Neural progenitor cell (in vitro differentiated cells): ENCODE data around the gene CRIM1. TPM values are rescaled to one million over a fixed set of nuclear protein-coding genes. Genes with fewer than 3 reads are reported as not detected.

ENCODE experiments used
- DNase-seq: peaks from one replicate; pipeline ENCODE4 v3.0.0-alpha.2; 2016; ENCODE audit warnings: low spot score
- H2AFZ ChIP-seq: fragments of 200-600 bp; sonication (generic); replicated peaks from 2 replicates; pipeline ENCODE4 v1.6.1; 2016; ENCODE audit warnings: antibody characterized with exemption
- H3F3A ChIP-seq: fragments of 200-600 bp; sonication (generic); 2 replicates; pipeline ENCODE4 v1.6.1; 2016; ENCODE audit warnings: antibody characterized with exemption, low read depth
- H3K27ac ChIP-seq: fragments of 200-600 bp; sonication (generic); 2 replicates; pipeline ENCODE4 v1.5.1; 2016; ENCODE audit warnings: mild to moderate bottlenecking
- H3K27me3 ChIP-seq: fragments of 200-600 bp; sonication (generic); 2 replicates; pipeline ENCODE4 v1.6.1; 2016; ENCODE audit warnings: mild to moderate bottlenecking, moderate library complexity
- H3K36me3 ChIP-seq: fragments of 200-600 bp; sonication (generic); 2 replicates; pipeline ENCODE4 v1.5.1; 2016
- H3K4me1 ChIP-seq: fragments of 200-600 bp; sonication (generic); 2 replicates; pipeline ENCODE4 v1.6.1; 2016; ENCODE audit warnings: mixed run types
- H3K4me2 ChIP-seq: fragments of 200-600 bp; sonication (generic); 2 replicates; pipeline ENCODE4 v1.6.1; 2016
- H3K4me3 ChIP-seq: fragments of 200-600 bp; sonication (generic); 2 replicates; pipeline ENCODE4 v1.5.1; 2016
- H3K79me2 ChIP-seq: fragments of 200-600 bp; sonication (generic); 2 replicates; pipeline ENCODE4 v1.6.1; 2016; ENCODE audit warnings: low read depth
- H3K9ac ChIP-seq: fragments of 200-600 bp; sonication (generic); 2 replicates; pipeline ENCODE4 v1.6.1; 2016
- H3K9me3 ChIP-seq: fragments of 200-600 bp; sonication (generic); 2 replicates; pipeline ENCODE4 v1.5.1; 2016; ENCODE audit warnings: low read depth
- H4K20me1 ChIP-seq: fragments of 200-600 bp; sonication (generic); 2 replicates; pipeline ENCODE4 v1.6.1; 2016; ENCODE audit warnings: low read depth
- H3K27ac Mint-ChIP-seq: 3 replicates; pipeline ENCODE4 v1.8.0; 2021; ENCODE audit warnings: mixed read lengths
- H3K27me3 Mint-ChIP-seq: 2 replicates; pipeline ENCODE4 v1.8.0; 2022; ENCODE audit warnings: low read depth, mild to moderate bottlenecking, inconsistent platforms, moderate library complexity, mixed read lengths; ENCODE audit not compliant: insufficient read depth
- H3K36me3 Mint-ChIP-seq: 3 replicates; pipeline ENCODE4 v1.8.0; 2021; ENCODE audit warnings: mixed read lengths
- H3K4me1 Mint-ChIP-seq: 3 replicates; pipeline ENCODE4 v1.8.0; 2021; ENCODE audit warnings: mixed read lengths
- H3K4me3 Mint-ChIP-seq: 3 replicates; pipeline ENCODE4 v1.8.0; 2021; ENCODE audit warnings: mild to moderate bottlenecking, moderate library complexity, mixed read lengths
- H3K9me3 Mint-ChIP-seq: 3 replicates; pipeline ENCODE4 v1.8.0; 2020; ENCODE audit warnings: mixed read lengths
- CTCF ChIP-seq: fragments of 200-600 bp; sonication (generic); IDR thresholded peaks from 2 replicates; pipeline ENCODE4 v1.5.1; 2017; ENCODE audit warnings: antibody characterized with exemption, mild to moderate bottlenecking
- EZH2 ChIP-seq: fragments of 200-600 bp; sonication (generic); IDR thresholded peaks from 2 replicates; pipeline ENCODE4 v1.6.1; 2017; ENCODE audit warnings: antibody characterized with exemption, mild to moderate bottlenecking, moderate library complexity
- EZH2phosphoT487 ChIP-seq: fragments of 200-600 bp; sonication (generic); IDR thresholded peaks from 2 replicates; pipeline ENCODE4 v1.6.1; 2017; ENCODE audit warnings: antibody characterized with exemption
- total RNA-seq: library from RNA; depleted of rRNA; stranded (reverse); fragments of >200 nt; gene quantifications from 2 replicates; pipeline ENCODE4 v1.2.3, GENCODE V29; 2015; ENCODE audit warnings: low replicate concordance

Gene CRIM1
- total RNA-seq, 1 donor from 2014 or later = 4.9 TPM

GRCh38 chr2:36525245-36525644, 169.7 kb downstream of the CRIM1 start:
- Mint-ChIP-seq H3K27ac (no peak overlapping the region), H3K4me3 (no peak overlapping the region)
- H3K9ac ChIP-seq = no peak overlapping the region

GRCh38 chr2:36526226-36526625, 170.6 kb downstream of the CRIM1 start:
- Histone ChIP-seq H3K4me1 (peaks cover 13% of the 10 kb centered on the region), H3K27me3 (no peaks in the 10 kb centered on the region), H3K9me3 (no peaks in the 10 kb centered on the region), H3F3A (no peaks in the 10 kb centered on the region), H3K36me3 (no peaks in the 10 kb centered on the region), H4K20me1 (no peaks in the 10 kb centered on the region), H3K27ac (no peak overlapping the region), H3K4me2 (no peak overlapping the region), H3K79me2 (no peaks in the 10 kb centered on the region), H3K9ac (no peak overlapping the region), H3K4me3 (no peak overlapping the region), H2AFZ (no peak overlapping the region)
- TF ChIP-seq CTCF = no peak
- TF ChIP-seq EZH2 = no peak
- no peak for TF ChIP-seq EZH2phosphoT487
- no peak overlapping the region for H3K4me3 Mint-ChIP-seq
- no peaks in the 10 kb centered on the region for H3K9me3 Mint-ChIP-seq
- H3K4me1 Mint-ChIP-seq = peaks cover 13% of the 10 kb centered on the region
- H3K27me3 Mint-ChIP-seq = no peaks in the 10 kb centered on the region
- no peak for DNase-seq
- peaks cover 36% of the 10 kb centered on the region for H3K36me3 Mint-ChIP-seq
- no peak overlapping the region for H3K27ac Mint-ChIP-seq

More at GRCh38 chr2:36525245-36525644, 169.7 kb downstream of the CRIM1 start:
- H3K36me3 ChIP-seq = no peaks in the 10 kb centered on the region
- H3K27me3 ChIP-seq = no peaks in the 10 kb centered on the region
- H3K4me1 ChIP-seq = peaks cover 4% of the 10 kb centered on the region
- DNase-seq = no peak
- H4K20me1 ChIP-seq = no peaks in the 10 kb centered on the region
- H3K4me1 Mint-ChIP-seq = peaks cover 10% of the 10 kb centered on the region
- no peaks in the 10 kb centered on the region for H3F3A ChIP-seq
- H3K4me2 ChIP-seq = no peak overlapping the region
- no peak for TF ChIP-seq EZH2
- TF ChIP-seq EZH2phosphoT487 = no peak
- no peak for TF ChIP-seq CTCF
- H3K79me2 ChIP-seq = no peaks in the 10 kb centered on the region
- H3K27ac ChIP-seq = no peak overlapping the region
- H2AFZ ChIP-seq = no peak overlapping the region
- H3K36me3 Mint-ChIP-seq = peaks cover 33% of the 10 kb centered on the region
- H3K4me3 ChIP-seq = no peak overlapping the region
- H3K27me3 Mint-ChIP-seq = no peaks in the 10 kb centered on the region
- H3K9me3 Mint-ChIP-seq = no peaks in the 10 kb centered on the region
- H3K9me3 ChIP-seq = no peaks in the 10 kb centered on the region

GRCh38 chr2:36528274-36528673, 172.7 kb downstream of the CRIM1 start:
- Histone ChIP-seq H3K4me1 (peaks cover 18% of the 10 kb centered on the region), H3K9me3 (no peaks in the 10 kb centered on the region), H3K27me3 (no peaks in the 10 kb centered on the region), H3K4me2 (no peak overlapping the region), H3F3A (no peaks in the 10 kb centered on the region), H3K9ac (no peak overlapping the region), H3K36me3 (no peaks in the 10 kb centered on the region), H3K27ac (no peak overlapping the region), H3K4me3 (no peak overlapping the region), H2AFZ (no peak overlapping the region), H3K79me2 (no peaks in the 10 kb centered on the region), H4K20me1 (no peaks in the 10 kb centered on the region)
- H3K9me3 Mint-ChIP-seq = no peaks in the 10 kb centered on the region
- H3K4me1 Mint-ChIP-seq = peaks cover 13% of the 10 kb centered on the region
- H3K4me3 Mint-ChIP-seq = no peak overlapping the region
- DNase-seq = no peak
- peaks cover 21% of the 10 kb centered on the region for H3K36me3 Mint-ChIP-seq
- H3K27ac Mint-ChIP-seq = no peak overlapping the region
- H3K27me3 Mint-ChIP-seq = no peaks in the 10 kb centered on the region
- TF ChIP-seq EZH2 = no peak

- no peaks in the 10 kb centered on the region for H3K27me3 ChIP-seq
- Mint-ChIP-seq H3K4me1 (peaks cover 13% of the 10 kb centered on the region), H3K36me3 (peaks cover 21% of the 10 kb centered on the region), H3K4me3 (no peak overlapping the region), H3K9me3 (no peaks in the 10 kb centered on the region), H3K27me3 (no peaks in the 10 kb centered on the region), H3K27ac (peak overlapping the region; percentile 35)
- H3K4me2 ChIP-seq = no peak overlapping the region
- no peaks in the 10 kb centered on the region for H3F3A ChIP-seq
- no peaks in the 10 kb centered on the region for H3K79me2 ChIP-seq
- H4K20me1 ChIP-seq = no peaks in the 10 kb centered on the region
- H3K27ac ChIP-seq = no peak overlapping the region
- H3K4me3 ChIP-seq = no peak overlapping the region
- H3K9ac ChIP-seq = no peak overlapping the region
- H3K4me1 ChIP-seq = peaks cover 18% of the 10 kb centered on the region
- no peaks in the 10 kb centered on the region for H3K9me3 ChIP-seq
- H3K36me3 ChIP-seq = no peaks in the 10 kb centered on the region
- peak; percentile 11 for TF ChIP-seq CTCF
- no peak for TF ChIP-seq EZH2
- TF ChIP-seq EZH2phosphoT487 = no peak
- DNase-seq = no peak
- H2AFZ ChIP-seq = no peak overlapping the region
Measured at GRCh38 chr2:36528766-36529392, 173.3 kb downstream of the CRIM1 start.
